ENCODE data around the gene BRD9. TPM values are rescaled to one million over a fixed set of nuclear protein-coding genes. Genes with fewer than 3 reads are reported as not detected.

Gene BRD9
- total RNA-seq, 2 donors from 2014 or later: 17.9 to 46.2 TPM

DNA sequence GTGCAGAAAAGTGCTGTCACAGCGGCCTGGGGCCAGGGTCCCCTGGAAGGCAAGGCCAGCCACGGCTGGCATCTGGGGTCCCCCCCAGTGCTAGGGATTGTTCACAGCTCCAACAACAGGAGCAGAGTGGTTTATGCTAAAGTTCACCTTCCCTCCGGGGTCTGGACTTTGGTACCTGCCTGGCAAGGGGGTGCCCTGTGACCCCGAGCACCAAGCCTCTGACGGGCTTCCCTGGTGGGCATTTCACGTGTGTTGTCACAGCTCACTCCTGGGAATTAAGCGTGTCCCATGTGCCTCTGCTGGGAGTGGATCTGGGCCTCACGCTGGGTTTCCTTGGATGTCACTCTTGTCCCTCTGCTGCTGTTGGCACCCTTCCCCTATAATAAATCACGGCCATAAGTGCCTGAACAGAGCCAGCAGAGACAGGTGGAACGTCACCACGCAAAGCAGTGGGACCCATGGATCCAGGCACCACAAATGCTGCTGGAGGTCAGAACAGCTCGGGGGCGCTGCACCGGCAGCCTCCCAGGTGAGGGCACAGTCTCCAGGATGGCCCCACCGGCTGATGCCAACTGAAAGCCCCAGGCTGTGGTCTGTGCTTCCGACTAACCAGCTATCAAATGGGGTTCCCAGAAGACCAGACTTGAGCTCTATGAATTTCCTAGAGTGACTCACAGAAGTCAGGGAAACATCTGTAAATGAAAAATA lies 24.0 kb downstream of the BRD9 start:
- H3K27me3 ChIP-seq (replicated peaks; ENCODE audit: insufficient read depth): no peaks in the 10 kb centered on the region
- TF ChIP-seq, protein P1, sequence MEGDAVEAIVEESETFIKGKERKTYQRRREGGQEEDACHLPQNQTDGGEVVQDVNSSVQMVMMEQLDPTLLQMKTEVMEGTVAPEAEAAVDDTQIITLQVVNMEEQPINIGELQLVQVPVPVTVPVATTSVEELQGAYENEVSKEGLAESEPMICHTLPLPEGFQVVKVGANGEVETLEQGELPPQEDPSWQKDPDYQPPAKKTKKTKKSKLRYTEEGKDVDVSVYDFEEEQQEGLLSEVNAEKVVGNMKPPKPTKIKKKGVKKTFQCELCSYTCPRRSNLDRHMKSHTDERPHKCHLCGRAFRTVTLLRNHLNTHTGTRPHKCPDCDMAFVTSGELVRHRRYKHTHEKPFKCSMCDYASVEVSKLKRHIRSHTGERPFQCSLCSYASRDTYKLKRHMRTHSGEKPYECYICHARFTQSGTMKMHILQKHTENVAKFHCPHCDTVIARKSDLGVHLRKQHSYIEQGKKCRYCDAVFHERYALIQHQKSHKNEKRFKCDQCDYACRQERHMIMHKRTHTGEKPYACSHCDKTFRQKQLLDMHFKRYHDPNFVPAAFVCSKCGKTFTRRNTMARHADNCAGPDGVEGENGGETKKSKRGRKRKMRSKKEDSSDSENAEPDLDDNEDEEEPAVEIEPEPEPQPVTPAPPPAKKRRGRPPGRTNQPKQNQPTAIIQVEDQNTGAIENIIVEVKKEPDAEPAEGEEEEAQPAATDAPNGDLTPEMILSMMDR (IDR thresholded peaks at IDR 0.05): no peak
- TF ChIP-seq POLR2A (IDR thresholded peaks at IDR 0.05) (no peak), POLR2AphosphoS5 (IDR thresholded peaks at IDR 0.05) (no peak)
- H3K9me3 ChIP-seq: no peaks in the 10 kb centered on the region
- H3K4me3 ChIP-seq: no peak overlapping the region
- DNase-seq (ENCODE audit: low spot score): no peak
- no peaks in the 10 kb centered on the region for H3K4me1 ChIP-seq (replicated peaks)
- WGBS: 94% methylated on average over 16 of the region's 16 CpGs
- no peak overlapping the region for H3K27ac ChIP-seq
- H3K36me3 ChIP-seq: peaks cover 12 to 35% of the 10 kb centered on the region in 2 donors
- intact Hi-C loops (cut with DNase I): no loop called here

DNA sequence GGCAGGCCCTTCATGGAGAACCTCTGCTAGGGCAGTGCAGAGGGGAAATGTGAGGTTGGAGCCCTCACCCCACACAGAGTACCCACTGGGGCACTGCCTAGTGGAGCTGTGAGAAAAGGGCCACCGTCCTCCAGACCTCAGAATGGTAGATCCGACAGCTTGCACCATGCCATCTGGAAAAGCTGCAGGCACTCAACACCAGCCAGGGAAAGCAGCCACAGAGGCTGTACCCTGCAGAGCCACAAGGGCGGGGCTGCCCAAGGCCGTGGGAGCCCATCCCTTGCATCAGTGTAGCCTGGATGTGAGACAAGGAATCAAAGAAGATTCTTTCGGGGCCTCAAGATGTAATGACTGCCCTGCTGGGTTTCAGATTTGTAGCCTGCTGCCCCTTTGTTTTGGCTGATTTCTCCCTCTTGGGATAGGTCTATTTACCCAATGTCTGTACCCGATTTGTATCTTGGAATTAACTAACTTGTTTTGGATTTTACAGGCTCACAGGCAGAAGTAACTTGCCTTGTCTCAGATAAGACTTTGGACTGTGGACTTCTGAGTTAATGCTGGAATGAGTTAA lies 25.2 kb downstream of the BRD9 start:
- H3K27ac ChIP-seq: no peak overlapping the region
- DNase-seq (ENCODE audit: low spot score): no peak
- WGBS: 92% methylated on average over 6 of the region's 6 CpGs
- H3K27me3 ChIP-seq (replicated peaks; ENCODE audit: insufficient read depth): no peaks in the 10 kb centered on the region
- H3K36me3 ChIP-seq: peaks cover 12 to 27% of the 10 kb centered on the region in 2 donors
- no peaks in the 10 kb centered on the region for H3K9me3 ChIP-seq
- intact Hi-C loops (cut with DNase I): no loop called here
- H3K4me1 ChIP-seq (replicated peaks): no peaks in the 10 kb centered on the region
- H3K4me3 ChIP-seq: no peak overlapping the region
- TF ChIP-seq POLR2AphosphoS5 (IDR thresholded peaks at IDR 0.05) (no peak), POLR2A (IDR thresholded peaks at IDR 0.05) (no peak)
- TF ChIP-seq, protein P1 (IDR thresholded peaks at IDR 0.05): no peak

GRCh38 chr5:865771-866170 lies 26.8 kb downstream of the BRD9 start:
- TF ChIP-seq POLR2AphosphoS5 (IDR thresholded peaks at IDR 0.05) (no peak), POLR2A (IDR thresholded peaks at IDR 0.05) (no peak)
- Histone ChIP-seq H3K4me3 (no peak overlapping the region), H3K4me1 (replicated peaks) (no peaks in the 10 kb centered on the region), H3K36me3 (peaks cover 8 to 20% of the 10 kb centered on the region in 2 donors), H3K9me3 (no peaks in the 10 kb centered on the region), H3K27me3 (replicated peaks; ENCODE audit: insufficient read depth) (no peaks in the 10 kb centered on the region), H3K27ac (no peak overlapping the region)
- no peak for DNase-seq (ENCODE audit: low spot score)
- 98% methylated on average over 5 of the region's 10 CpGs for WGBS
- intact Hi-C loops (cut with DNase I): no loop called here

- TF ChIP-seq POLR2A (IDR thresholded peaks at IDR 0.05) (no peak), POLR2AphosphoS5 (IDR thresholded peaks at IDR 0.05) (no peak)
- TF ChIP-seq, protein P1 (IDR thresholded peaks at IDR 0.05): no peak
- no peaks in the 10 kb centered on the region for H3K27me3 ChIP-seq (replicated peaks; ENCODE audit: insufficient read depth)
- H3K36me3 ChIP-seq: peaks cover 8 to 19% of the 10 kb centered on the region in 2 donors
- no peaks in the 10 kb centered on the region for H3K4me1 ChIP-seq (replicated peaks)
- no peak overlapping the region for H3K4me3 ChIP-seq
- 91% methylated on average over 24 of the region's 24 CpGs for WGBS
- H3K9me3 ChIP-seq: no peaks in the 10 kb centered on the region
- intact Hi-C loops (cut with DNase I): no loop called here
- no peak for DNase-seq (ENCODE audit: low spot score)
- H3K27ac ChIP-seq: no peak overlapping the region
Observed at GRCh38 chr5:865168-865521, 27.5 kb downstream of the BRD9 start.

DNA sequence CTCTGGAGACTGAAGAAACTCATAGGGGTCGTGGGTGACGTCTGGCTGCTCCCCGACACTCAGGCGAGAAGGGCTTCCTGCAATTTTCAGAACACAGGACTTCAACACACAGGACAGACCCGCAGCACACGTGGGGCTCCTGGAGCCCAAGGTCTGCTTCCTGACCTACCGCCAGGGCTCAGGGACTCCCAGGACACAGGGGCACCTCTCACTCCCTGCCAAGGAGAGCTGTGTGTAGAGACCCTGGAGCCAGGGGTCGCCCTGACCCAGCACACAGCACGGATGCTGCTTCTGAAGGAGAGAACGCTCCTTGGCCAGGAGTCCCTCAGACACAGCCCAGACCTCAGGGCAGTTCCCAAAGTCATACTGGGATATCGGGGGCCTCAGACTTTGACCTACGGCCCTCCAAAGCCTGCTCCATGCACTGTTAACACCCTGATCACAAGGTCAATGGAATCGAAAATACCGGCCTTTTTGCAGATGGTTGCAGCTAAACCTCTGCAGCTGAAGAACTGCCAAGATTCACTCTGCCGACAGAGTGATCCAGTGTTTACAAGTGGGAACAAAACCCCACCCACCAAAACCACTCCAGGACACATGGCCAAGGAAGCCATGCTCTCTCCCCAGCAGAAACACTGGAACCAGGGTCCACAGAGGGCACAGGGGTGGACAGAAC lies 28.0 kb downstream of the BRD9 start:
- Histone ChIP-seq H3K27ac (no peak overlapping the region), H3K36me3 (peaks cover 8 to 14% of the 10 kb centered on the region in 2 donors)

More for the DNA sequence above, 28.0 kb downstream of the BRD9 start:
- TF ChIP-seq POLR2A (IDR thresholded peaks at IDR 0.05): no peak
- no peak for TF ChIP-seq POLR2AphosphoS5 (IDR thresholded peaks at IDR 0.05)
- TF ChIP-seq, protein P1 (IDR thresholded peaks at IDR 0.05): no peak
- no peaks in the 10 kb centered on the region for H3K27me3 ChIP-seq (replicated peaks; ENCODE audit: insufficient read depth)
- intact Hi-C loops (cut with DNase I): no loop called here
- H3K4me3 ChIP-seq: no peak overlapping the region
- no peaks in the 10 kb centered on the region for H3K4me1 ChIP-seq (replicated peaks)
- WGBS: 76% methylated on average over 15 of the region's 15 CpGs
- H3K9me3 ChIP-seq: no peaks in the 10 kb centered on the region
- DNase-seq (ENCODE audit: low spot score): no peak

Measured in prostate gland (tissue), 2 donors.